ENCODE measurements around the gene DLGAP1.

Gene DLGAP1

DNA sequence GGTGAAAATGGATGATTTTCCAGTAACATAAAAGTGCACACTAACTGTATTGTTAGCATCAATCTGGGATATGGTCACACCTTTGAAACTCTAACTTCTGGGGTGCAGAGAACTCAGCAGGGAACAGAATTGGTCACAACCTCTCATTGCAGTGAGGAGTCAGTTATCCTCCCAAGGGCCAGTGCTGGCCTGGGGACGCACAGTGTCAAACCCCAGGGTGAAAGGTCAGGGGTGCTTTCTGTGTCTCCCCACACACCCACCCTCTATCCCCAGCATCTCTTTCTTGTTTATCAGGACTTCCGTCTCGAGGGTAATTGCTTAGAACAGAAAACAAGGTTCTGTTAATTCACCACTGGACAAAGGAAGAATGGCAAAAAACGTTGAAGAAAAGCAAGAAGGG lies 208.7 kb downstream of the DLGAP1 start:
- Mint-ChIP-seq H3K9me3 (no peaks in the 10 kb centered on the region), H3K27me3 (ENCODE audit: low read depth, poor library complexity) (no peaks in the 10 kb centered on the region), H3K4me1 (peaks cover 5% of the 10 kb centered on the region), H3K27ac (no peak overlapping the region), H3K4me3 (no peak overlapping the region), H3K36me3 (ENCODE audit: low read depth) (no peaks in the 10 kb centered on the region)
- TF ChIP-seq, protein P1, sequence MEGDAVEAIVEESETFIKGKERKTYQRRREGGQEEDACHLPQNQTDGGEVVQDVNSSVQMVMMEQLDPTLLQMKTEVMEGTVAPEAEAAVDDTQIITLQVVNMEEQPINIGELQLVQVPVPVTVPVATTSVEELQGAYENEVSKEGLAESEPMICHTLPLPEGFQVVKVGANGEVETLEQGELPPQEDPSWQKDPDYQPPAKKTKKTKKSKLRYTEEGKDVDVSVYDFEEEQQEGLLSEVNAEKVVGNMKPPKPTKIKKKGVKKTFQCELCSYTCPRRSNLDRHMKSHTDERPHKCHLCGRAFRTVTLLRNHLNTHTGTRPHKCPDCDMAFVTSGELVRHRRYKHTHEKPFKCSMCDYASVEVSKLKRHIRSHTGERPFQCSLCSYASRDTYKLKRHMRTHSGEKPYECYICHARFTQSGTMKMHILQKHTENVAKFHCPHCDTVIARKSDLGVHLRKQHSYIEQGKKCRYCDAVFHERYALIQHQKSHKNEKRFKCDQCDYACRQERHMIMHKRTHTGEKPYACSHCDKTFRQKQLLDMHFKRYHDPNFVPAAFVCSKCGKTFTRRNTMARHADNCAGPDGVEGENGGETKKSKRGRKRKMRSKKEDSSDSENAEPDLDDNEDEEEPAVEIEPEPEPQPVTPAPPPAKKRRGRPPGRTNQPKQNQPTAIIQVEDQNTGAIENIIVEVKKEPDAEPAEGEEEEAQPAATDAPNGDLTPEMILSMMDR (IDR thresholded peaks at IDR 0.05) = no peak
- no peak for DNase-seq

DNA sequence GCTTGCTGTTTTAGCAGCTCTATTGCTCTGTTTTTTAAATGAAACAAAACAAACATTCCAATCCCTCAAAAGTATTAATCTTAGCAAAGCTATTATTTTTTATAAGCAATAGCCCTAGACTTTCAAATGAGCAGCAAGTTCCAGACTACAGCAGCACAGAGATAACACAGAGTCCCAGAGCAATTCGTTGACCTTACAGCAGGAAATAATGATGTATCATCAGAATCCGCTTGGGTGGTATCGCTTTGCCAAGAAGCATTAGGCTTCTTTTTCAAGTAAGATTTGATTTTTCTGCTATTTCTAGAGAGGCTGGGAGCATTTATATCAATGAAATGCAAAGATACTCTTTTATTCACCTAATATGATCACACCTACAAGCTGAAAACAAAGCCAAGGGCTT lies 209.7 kb downstream of the DLGAP1 start:
- Mint-ChIP-seq H3K36me3 (ENCODE audit: low read depth) (no peaks in the 10 kb centered on the region), H3K27me3 (ENCODE audit: low read depth, poor library complexity) (no peaks in the 10 kb centered on the region), H3K9me3 (no peaks in the 10 kb centered on the region), H3K4me1 (no peaks in the 10 kb centered on the region), H3K4me3 (no peak overlapping the region), H3K27ac (no peak overlapping the region)
- DNase-seq = no peak
- TF ChIP-seq, protein P1 (IDR thresholded peaks at IDR 0.05) = no peak

DNA sequence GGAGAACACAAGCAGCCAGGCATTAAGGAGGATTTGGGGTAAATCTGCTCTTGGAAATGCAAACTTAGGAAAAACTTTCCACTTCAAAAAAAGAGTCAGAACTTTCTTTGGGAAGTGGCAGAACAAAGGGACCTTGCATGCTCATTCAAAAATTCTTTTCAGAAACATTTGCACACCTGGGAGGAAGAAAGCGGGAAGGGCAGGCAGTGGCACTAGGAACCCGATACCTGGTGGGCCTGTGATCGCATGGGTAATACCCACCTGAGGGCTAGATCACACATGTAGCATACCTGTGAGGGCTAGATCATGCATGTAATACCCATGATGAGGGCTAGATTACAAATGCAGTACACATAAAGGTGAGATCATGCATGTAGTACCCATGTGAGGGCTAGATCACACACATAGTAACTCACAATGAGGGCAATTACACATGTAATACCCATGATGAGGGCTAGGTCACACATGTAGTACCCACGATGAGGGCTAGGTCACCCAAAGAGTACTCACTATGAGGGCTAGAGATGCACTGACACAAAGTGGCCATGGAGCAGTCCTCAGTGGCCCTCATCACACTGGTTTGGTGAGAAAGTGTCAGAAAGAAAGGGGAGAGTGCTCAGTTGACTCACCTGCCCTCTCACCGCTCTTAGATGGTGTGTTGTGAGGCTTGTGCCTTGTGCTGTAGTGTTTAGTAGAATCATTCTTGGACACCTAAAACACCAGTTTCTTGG lies 212.5 kb downstream of the DLGAP1 start:
- TF ChIP-seq, protein P1 (IDR thresholded peaks at IDR 0.05) = no peak
- no peak for DNase-seq
- Mint-ChIP-seq H3K36me3 (ENCODE audit: low read depth) (no peaks in the 10 kb centered on the region), H3K27me3 (ENCODE audit: low read depth, poor library complexity) (peaks cover 4% of the 10 kb centered on the region), H3K4me1 (no peaks in the 10 kb centered on the region), H3K9me3 (no peaks in the 10 kb centered on the region), H3K4me3 (no peak overlapping the region), H3K27ac (no peak overlapping the region)

DNA sequence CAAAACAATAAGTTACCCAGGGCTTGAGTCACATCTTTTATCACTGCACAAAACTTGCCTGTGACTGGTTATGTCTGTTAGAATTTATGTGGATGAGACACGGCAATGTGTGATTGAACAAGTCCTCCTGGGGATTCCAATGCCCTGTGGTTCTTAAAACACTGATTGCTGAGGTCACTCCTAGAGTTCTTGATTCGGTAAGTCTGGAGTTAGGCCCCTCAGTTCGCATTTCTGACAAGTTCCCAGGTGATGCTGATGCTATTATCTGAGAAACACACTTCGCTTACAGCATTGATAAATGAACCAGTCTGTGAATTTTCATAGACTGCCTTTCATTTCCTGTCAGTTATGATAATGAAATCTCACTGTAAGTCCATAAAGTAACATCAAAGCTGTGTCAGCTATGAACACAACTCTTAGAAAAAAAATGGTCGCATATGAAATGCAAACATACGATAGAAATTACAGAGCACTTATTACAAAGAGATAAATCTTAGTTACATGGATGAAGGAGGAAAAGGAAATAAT lies 214.0 kb downstream of the DLGAP1 start:
- Mint-ChIP-seq H3K27me3 (ENCODE audit: low read depth, poor library complexity) (peaks cover 11% of the 10 kb centered on the region), H3K4me1 (no peaks in the 10 kb centered on the region), H3K9me3 (no peaks in the 10 kb centered on the region), H3K36me3 (ENCODE audit: low read depth) (no peaks in the 10 kb centered on the region), H3K4me3 (no peak overlapping the region), H3K27ac (no peak overlapping the region)
- DNase-seq = no peak
- TF ChIP-seq, protein P1 (IDR thresholded peaks at IDR 0.05) = no peak

DNA sequence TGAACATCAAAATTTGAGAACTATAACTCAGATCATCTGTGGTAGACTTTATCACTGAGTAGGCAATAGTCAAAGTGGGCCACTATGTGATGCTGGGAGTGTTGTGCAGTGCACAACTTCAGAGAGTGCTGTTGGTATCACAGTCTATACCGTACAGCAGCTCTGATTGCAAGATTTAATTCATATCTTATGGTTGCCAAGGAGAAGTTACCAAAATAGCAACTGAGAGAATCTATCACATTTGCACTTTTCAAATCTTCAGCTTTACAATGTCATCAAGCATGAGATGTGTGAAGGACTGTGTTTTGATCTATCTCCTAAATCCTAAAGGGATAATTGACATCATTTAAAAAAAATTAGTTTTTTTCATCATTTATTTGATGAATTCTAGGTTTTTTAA lies 216.1 kb downstream of the DLGAP1 start:
- DNase-seq = no peak
- Mint-ChIP-seq H3K27ac (no peak overlapping the region), H3K4me1 (no peaks in the 10 kb centered on the region), H3K36me3 (ENCODE audit: low read depth) (no peaks in the 10 kb centered on the region), H3K9me3 (no peaks in the 10 kb centered on the region), H3K27me3 (ENCODE audit: low read depth, poor library complexity) (peaks cover 11% of the 10 kb centered on the region), H3K4me3 (no peak overlapping the region)
- TF ChIP-seq, protein P1 (IDR thresholded peaks at IDR 0.05) = no peak

DNA sequence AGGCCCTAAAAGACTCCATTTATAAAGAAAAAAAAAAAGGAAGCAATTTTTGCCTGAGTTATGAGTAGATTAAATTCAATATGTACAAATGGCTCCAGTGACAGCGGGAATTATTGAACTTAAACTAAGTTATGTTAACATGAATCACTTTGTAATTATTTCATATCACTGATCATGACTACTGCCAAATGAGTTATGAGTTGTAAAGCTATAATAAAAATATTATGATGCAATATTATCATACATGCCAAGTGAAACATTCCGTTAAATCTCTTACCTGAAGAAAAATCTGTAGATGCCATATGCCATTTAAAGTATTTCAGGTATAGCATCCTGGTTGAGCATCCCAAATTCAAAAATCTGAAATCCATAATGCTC lies 217.5 kb downstream of the DLGAP1 start:
- no peak overlapping the region for H3K27ac Mint-ChIP-seq
- no peak overlapping the region for H3K4me3 Mint-ChIP-seq
- no peaks in the 10 kb centered on the region for H3K9me3 Mint-ChIP-seq
- TF ChIP-seq, protein P1 (IDR thresholded peaks at IDR 0.05) = no peak
- no peaks in the 10 kb centered on the region for H3K36me3 Mint-ChIP-seq (ENCODE audit: low read depth)
- no peak for DNase-seq
- peaks cover 12% of the 10 kb centered on the region for H3K27me3 Mint-ChIP-seq (ENCODE audit: low read depth, poor library complexity)
- H3K4me1 Mint-ChIP-seq = no peaks in the 10 kb centered on the region

Measured in nephron progenitor cell (in vitro differentiated cells).